Erythroblast (primary cell): ENCODE results near the gene KPNA4.
"Not testable (repeated sequence)": the region's sequence is repeated elsewhere in the genome, so short reads cannot be mapped to it uniquely, and the experiment has no call there.

ENCODE experiments used
- DNase-seq, 2 experiments: peaks; one replicate each; lab custom pipeline; 2025; lab: John Stamatoyannopoulos, UW
- GATA1 ChIP-seq: IDR thresholded peaks from 2 replicates; pipeline ENCODE4 v1.6.1; 2011; ENCODE audit warnings: low read depth, mild to moderate bottlenecking, control low read depth, low read length, moderate library complexity
- POLR2A ChIP-seq: IDR thresholded peaks from 2 replicates; pipeline ENCODE4 v1.6.1; 2011; ENCODE audit warnings: mild to moderate bottlenecking, low read length

The KPNA4 gene

GRCh38 chr3:160565442-160566403, at the start of gene KPNA4:
TSS of gene KPNA4 (minus strand) at chr3:160565571. CDS start at chr3:160565282, 289 bp downstream.
- TF ChIP-seq GATA1, result no peak
- peak; percentile 83 for TF ChIP-seq POLR2A
- peak; percentile 97 to 98 for DNase-seq

GRCh38 chr3:160613661-160614060, 48.3 kb upstream of the KPNA4 start:
- no peak for DNase-seq
- TF ChIP-seq GATA1 (no peak), POLR2A (no peak)

- TF ChIP-seq GATA1 (no peak), POLR2A (no peak)
- no peak for DNase-seq
Observed at GRCh38 chr3:160612386-160613075, 47.2 kb upstream of the KPNA4 start.

- no peak for DNase-seq
- TF ChIP-seq POLR2A (no peak), GATA1 (no peak)
Observed at GRCh38 chr3:160611141-160611540, 45.8 kb upstream of the KPNA4 start.

GRCh38 chr3:160608870-160609269, 43.5 kb upstream of the KPNA4 start:
- DNase-seq, result no peak
- TF ChIP-seq GATA1 (no peak), POLR2A (no peak)

- no peak for TF ChIP-seq GATA1
- TF ChIP-seq POLR2A, result no peak
Observed at GRCh38 chr3:160607826-160608225, 42.5 kb upstream of the KPNA4 start.

GRCh38 chr3:160605315-160605714, 39.9 kb upstream of the KPNA4 start:
- no peak for DNase-seq

More at GRCh38 chr3:160607826-160608225, 42.5 kb upstream of the KPNA4 start:
- no peak for DNase-seq

GRCh38 chr3:160603845-160604244, 38.5 kb upstream of the KPNA4 start:
- DNase-seq, result not testable (repeated sequence)

More at GRCh38 chr3:160605315-160605714, 39.9 kb upstream of the KPNA4 start:
- TF ChIP-seq GATA1, result no peak
- TF ChIP-seq POLR2A, result no peak

- TF ChIP-seq POLR2A (no peak), GATA1 (no peak)
Observed at GRCh38 chr3:160602259-160602658, 36.9 kb upstream of the KPNA4 start.

GRCh38 chr3:160601288-160601687, 35.9 kb upstream of the KPNA4 start:
- TF ChIP-seq POLR2A (no peak), GATA1 (no peak)

More at GRCh38 chr3:160602259-160602658, 36.9 kb upstream of the KPNA4 start:
- no peak for DNase-seq

GRCh38 chr3:160598865-160599264, 33.5 kb upstream of the KPNA4 start:
- no peak for DNase-seq
- TF ChIP-seq POLR2A, result no peak
- no peak for TF ChIP-seq GATA1

More at GRCh38 chr3:160601288-160601687, 35.9 kb upstream of the KPNA4 start:
- DNase-seq, result no peak

GRCh38 chr3:160588023-160588422, 22.7 kb upstream of the KPNA4 start:
- TF ChIP-seq POLR2A, result no peak
- no peak for TF ChIP-seq GATA1
- DNase-seq, result no peak

- TF ChIP-seq POLR2A (no peak), GATA1 (no peak)
- no peak for DNase-seq
Observed at GRCh38 chr3:160587105-160587504, 21.7 kb upstream of the KPNA4 start.

GRCh38 chr3:160586679-160587078, 21.3 kb upstream of the KPNA4 start:
- TF ChIP-seq GATA1 (no peak), POLR2A (no peak)
- no peak for DNase-seq
